MM.1S (cell line): ENCODE results near the gene EMCN.
"Not testable (repeated sequence)": the region's sequence is repeated elsewhere in the genome, so short reads cannot be mapped to it uniquely, and the experiment has no call there.

Source experiments
- DNase-seq: peaks from one replicate; pipeline ENCODE4 v3.0.0-alpha.2; 2015
- H2AFZ ChIP-seq: fragments of 300-600 bp; sonication (generic); 2 replicates; pipeline ENCODE4 v1.6.0; 2016; ENCODE audit warnings: antibody characterized with exemption, low read length
- H3F3A ChIP-seq: fragments of 300-600 bp; sonication (generic); 2 replicates; pipeline ENCODE4 v1.6.1; 2016; ENCODE audit warnings: mild to moderate bottlenecking, antibody characterized with exemption, low read length, moderate library complexity, mixed read lengths; ENCODE audit not compliant: insufficient read depth
- H3K27ac ChIP-seq: fragments of 300-600 bp; sonication (generic); 2 replicates; pipeline ENCODE4 v1.5.1; 2016; ENCODE audit warnings: mild to moderate bottlenecking, low read length
- H3K27me3 ChIP-seq: fragments of 300-600 bp; sonication (generic); replicated peaks from 2 replicates; pipeline ENCODE4 v1.6.0; 2016; ENCODE audit warnings: low read length; ENCODE audit not compliant: insufficient read depth
- H3K36me3 ChIP-seq: fragments of 300-600 bp; sonication (generic); replicated peaks from 2 replicates; pipeline ENCODE4 v1.6.1; 2016; ENCODE audit warnings: mild to moderate bottlenecking, low read length, mixed read lengths; ENCODE audit not compliant: insufficient read depth
- H3K4me1 ChIP-seq: fragments of 300-600 bp; sonication (generic); 2 replicates; pipeline ENCODE4 v1.6.1; 2016; ENCODE audit warnings: low read length, mixed read lengths
- H3K4me2 ChIP-seq: fragments of 300-600 bp; sonication (generic); 2 replicates; pipeline ENCODE4 v1.6.0; 2016; ENCODE audit warnings: low read depth, low read length
- H3K4me3 ChIP-seq: fragments of 300-600 bp; sonication (generic); 2 replicates; pipeline ENCODE4 v1.5.1; 2016; ENCODE audit warnings: low read length, mixed read lengths
- H3K79me2 ChIP-seq: fragments of 300-600 bp; sonication (generic); 2 replicates; pipeline ENCODE4 v1.6.1; 2016; ENCODE audit warnings: mixed run types, low read length, mixed read lengths
- H3K9ac ChIP-seq: fragments of 300-600 bp; sonication (generic); 2 replicates; pipeline ENCODE4 v1.6.1; 2016; ENCODE audit warnings: low read length, mixed read lengths
- H3K9me2 ChIP-seq: fragments of 300-600 bp; sonication (generic); replicated peaks from 2 replicates; pipeline ENCODE4 v1.6.1; 2016; ENCODE audit warnings: mild to moderate bottlenecking, low read length, mixed read lengths; ENCODE audit not compliant: insufficient read depth
- H3K9me3 ChIP-seq: fragments of 300-600 bp; sonication (generic); replicated peaks from 2 replicates; pipeline ENCODE4 v1.6.1; 2016; ENCODE audit warnings: mild to moderate bottlenecking, low read length, mixed read lengths; ENCODE audit not compliant: insufficient read depth
- H4K20me1 ChIP-seq: fragments of 300-600 bp; sonication (generic); 2 replicates; pipeline ENCODE4 v1.6.1; 2016; ENCODE audit warnings: mild to moderate bottlenecking, low read length, moderate library complexity, mixed read lengths; ENCODE audit not compliant: insufficient read depth
- EZH2 ChIP-seq: fragments of 300-600 bp; sonication (generic); optimal IDR thresholded peaks from 2 replicates; pipeline ENCODE3; 2017; ENCODE audit warnings: low read depth, mild to moderate bottlenecking, antibody characterized with exemption, low read length, mixed read lengths
- EZH2phosphoT487 ChIP-seq: fragments of 300-600 bp; sonication (generic); IDR thresholded peaks from 2 replicates; pipeline ENCODE4 v1.6.1; 2018; ENCODE audit warnings: antibody characterized with exemption, low read length
- TF ChIP-seq, protein P1 (sequence below): fragments of 300-600 bp; sonication (generic); IDR thresholded peaks from 2 replicates; pipeline ENCODE4 v1.5.1; 2016; ENCODE audit warnings: antibody characterized with exemption, low read length, mixed read lengths

Gene EMCN

DNA sequence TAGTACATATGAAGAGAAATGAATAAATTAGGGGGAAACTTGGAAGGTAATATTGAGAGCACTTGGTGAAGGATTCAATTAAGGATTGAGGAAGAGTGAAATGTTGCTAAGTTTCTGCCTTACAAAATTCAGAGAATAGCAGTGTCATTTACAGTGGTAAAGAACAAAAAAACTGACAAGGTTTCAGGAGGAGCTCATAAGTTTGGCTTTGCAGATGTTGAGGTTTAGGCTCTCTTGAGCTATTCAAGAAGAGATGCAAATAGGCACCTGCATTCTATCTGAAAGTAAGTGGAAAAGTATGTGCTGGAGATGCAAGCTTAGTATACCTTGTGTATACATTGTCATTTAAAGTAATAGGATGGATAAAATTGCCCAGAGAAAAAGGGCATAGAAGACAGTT is 22.3 kb upstream of the EMCN start:
- Histone ChIP-seq H3K27ac (peak overlapping the region; percentile 92), H3F3A (peaks cover 27% of the 10 kb centered on the region), H3K4me2 (peak overlapping the region; percentile 89), H3K4me1 (peaks cover 39% of the 10 kb centered on the region), H3K9me3 (no peaks in the 10 kb centered on the region), H3K79me2 (no peaks in the 10 kb centered on the region), H3K4me3 (peak overlapping the region; percentile 37), H3K9me2 (no peaks in the 10 kb centered on the region), H4K20me1 (no peaks in the 10 kb centered on the region), H3K27me3 (no peaks in the 10 kb centered on the region), H2AFZ (peak overlapping the region; percentile 47; the same call in 1 of the 2 replicates), H3K36me3 (no peaks in the 10 kb centered on the region), H3K9ac (peak overlapping the region; percentile 40)
- TF ChIP-seq EZH2 (no peak), EZH2phosphoT487 (no peak)
- TF ChIP-seq, protein P1, sequence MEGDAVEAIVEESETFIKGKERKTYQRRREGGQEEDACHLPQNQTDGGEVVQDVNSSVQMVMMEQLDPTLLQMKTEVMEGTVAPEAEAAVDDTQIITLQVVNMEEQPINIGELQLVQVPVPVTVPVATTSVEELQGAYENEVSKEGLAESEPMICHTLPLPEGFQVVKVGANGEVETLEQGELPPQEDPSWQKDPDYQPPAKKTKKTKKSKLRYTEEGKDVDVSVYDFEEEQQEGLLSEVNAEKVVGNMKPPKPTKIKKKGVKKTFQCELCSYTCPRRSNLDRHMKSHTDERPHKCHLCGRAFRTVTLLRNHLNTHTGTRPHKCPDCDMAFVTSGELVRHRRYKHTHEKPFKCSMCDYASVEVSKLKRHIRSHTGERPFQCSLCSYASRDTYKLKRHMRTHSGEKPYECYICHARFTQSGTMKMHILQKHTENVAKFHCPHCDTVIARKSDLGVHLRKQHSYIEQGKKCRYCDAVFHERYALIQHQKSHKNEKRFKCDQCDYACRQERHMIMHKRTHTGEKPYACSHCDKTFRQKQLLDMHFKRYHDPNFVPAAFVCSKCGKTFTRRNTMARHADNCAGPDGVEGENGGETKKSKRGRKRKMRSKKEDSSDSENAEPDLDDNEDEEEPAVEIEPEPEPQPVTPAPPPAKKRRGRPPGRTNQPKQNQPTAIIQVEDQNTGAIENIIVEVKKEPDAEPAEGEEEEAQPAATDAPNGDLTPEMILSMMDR = no peak
- DNase-seq = peak; percentile 93

DNA sequence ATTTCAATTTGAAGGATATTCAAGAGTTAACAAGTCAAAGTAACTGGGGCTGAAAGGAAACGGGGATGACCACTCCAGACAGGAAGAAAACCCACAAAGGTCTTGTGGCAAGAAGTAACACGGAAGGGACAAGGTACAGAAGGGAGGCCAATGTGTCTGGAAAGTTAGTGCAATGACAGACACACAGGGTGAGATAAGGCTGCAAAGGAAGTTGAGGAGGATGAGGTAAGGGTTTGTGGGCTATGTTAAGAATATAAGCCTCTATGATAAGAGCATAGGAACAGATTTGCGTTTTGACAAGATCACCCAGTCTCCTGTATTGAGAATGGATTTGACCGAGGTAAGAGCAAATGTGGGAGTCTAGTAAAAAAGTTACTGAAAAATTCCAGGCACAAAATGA is 21.9 kb upstream of the EMCN start:
- peak; percentile 71 for DNase-seq
- H4K20me1 ChIP-seq = no peaks in the 10 kb centered on the region
- H3K9me3 ChIP-seq = no peaks in the 10 kb centered on the region
- H3K9ac ChIP-seq = peak overlapping the region; percentile 40
- no peaks in the 10 kb centered on the region for H3K27me3 ChIP-seq
- H3K27ac ChIP-seq = peak overlapping the region; percentile 92
- TF ChIP-seq, protein P1 = no peak
- TF ChIP-seq EZH2phosphoT487 = no peak
- no peak for TF ChIP-seq EZH2
- peak overlapping the region; percentile 37 for H3K4me3 ChIP-seq
- no peaks in the 10 kb centered on the region for H3K9me2 ChIP-seq
- peaks cover 27% of the 10 kb centered on the region for H3F3A ChIP-seq
- H3K79me2 ChIP-seq = no peaks in the 10 kb centered on the region
- H3K4me1 ChIP-seq = peaks cover 39% of the 10 kb centered on the region
- H3K36me3 ChIP-seq = no peaks in the 10 kb centered on the region
- H3K4me2 ChIP-seq = peak overlapping the region; percentile 89
- H2AFZ ChIP-seq = peak overlapping the region; percentile 47

DNA sequence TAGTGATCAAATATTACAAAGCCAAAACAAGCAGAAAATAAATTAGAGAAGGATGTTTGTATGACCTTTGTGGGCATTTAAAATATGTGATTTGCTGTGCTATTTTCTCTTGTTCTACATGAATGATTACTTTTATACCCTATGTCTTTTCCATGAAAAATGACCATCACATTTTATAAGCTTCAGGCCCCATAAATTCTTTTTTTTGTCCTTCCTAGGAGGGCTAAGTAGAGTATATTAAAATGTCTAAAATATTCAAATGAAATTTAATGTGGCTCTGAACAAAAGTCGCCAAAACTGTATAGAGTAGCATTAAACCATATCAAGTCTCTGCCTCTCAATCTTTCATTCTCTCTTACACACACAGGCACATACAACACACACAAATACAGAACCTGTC is 15.9 kb upstream of the EMCN start:
- H3K4me2 ChIP-seq = no peak overlapping the region
- H3K9me3 ChIP-seq = no peaks in the 10 kb centered on the region
- H3K36me3 ChIP-seq = no peaks in the 10 kb centered on the region
- H3K4me1 ChIP-seq = peaks cover 7% of the 10 kb centered on the region
- H3K27me3 ChIP-seq = no peaks in the 10 kb centered on the region
- no peak overlapping the region for H3K4me3 ChIP-seq
- H2AFZ ChIP-seq = no peak overlapping the region
- no peaks in the 10 kb centered on the region for H3K9me2 ChIP-seq
- H3K27ac ChIP-seq = no peak overlapping the region
- H4K20me1 ChIP-seq = no peaks in the 10 kb centered on the region
- no peak overlapping the region for H3K9ac ChIP-seq
- no peak for TF ChIP-seq EZH2phosphoT487
- no peak for TF ChIP-seq EZH2
- TF ChIP-seq, protein P1 = no peak
- H3F3A ChIP-seq = 0 out of 2 replicates have a peak, but pooled peaks cover 6% of the 10 kb centered on the region
- DNase-seq = no peak
- no peaks in the 10 kb centered on the region for H3K79me2 ChIP-seq

DNA sequence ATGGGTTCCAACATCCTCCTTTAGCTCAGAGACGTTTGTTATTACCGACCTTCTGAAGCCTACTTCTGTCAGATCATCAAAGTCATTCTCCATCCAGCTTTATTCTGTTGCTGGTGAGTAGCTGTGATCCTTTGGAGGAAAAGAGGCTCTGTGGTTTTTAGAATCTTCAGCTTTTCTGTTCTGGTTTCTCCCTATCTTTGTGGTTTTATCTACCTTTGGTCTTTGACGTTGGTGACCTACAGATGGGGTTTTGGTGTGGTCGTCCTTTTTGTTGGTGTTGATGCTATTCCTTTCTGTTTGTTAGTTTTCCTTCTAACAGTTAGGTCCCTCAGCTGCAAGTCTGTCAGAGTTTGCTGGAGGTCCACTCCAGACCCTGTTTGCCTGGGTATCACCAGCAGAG is 12.3 kb upstream of the EMCN start:
- H3K4me1 ChIP-seq, H3K27ac ChIP-seq, H3F3A ChIP-seq, H3K4me2 ChIP-seq, H3K79me2 ChIP-seq, H3K9ac ChIP-seq, H3K36me3 ChIP-seq, H3K9me2 ChIP-seq, H3K4me3 ChIP-seq, H3K27me3 ChIP-seq, H3K9me3 ChIP-seq, H2AFZ ChIP-seq, DNase-seq, H4K20me1 ChIP-seq: not testable (repeated sequence)
